GM12873 (cell line): ENCODE results near the gene C10orf67.

Experiments
- TF ChIP-seq, protein P1 (sequence below): IDR thresholded peaks from 2 replicates; pipeline ENCODE4 v1.5.1; 2012; ENCODE audit warnings: low read depth, mild to moderate bottlenecking, moderate library complexity, low read length, control low read depth; ENCODE audit not compliant: insufficient read depth; ENCODE audit errors: missing control alignments

C10orf67 gene

DNA sequence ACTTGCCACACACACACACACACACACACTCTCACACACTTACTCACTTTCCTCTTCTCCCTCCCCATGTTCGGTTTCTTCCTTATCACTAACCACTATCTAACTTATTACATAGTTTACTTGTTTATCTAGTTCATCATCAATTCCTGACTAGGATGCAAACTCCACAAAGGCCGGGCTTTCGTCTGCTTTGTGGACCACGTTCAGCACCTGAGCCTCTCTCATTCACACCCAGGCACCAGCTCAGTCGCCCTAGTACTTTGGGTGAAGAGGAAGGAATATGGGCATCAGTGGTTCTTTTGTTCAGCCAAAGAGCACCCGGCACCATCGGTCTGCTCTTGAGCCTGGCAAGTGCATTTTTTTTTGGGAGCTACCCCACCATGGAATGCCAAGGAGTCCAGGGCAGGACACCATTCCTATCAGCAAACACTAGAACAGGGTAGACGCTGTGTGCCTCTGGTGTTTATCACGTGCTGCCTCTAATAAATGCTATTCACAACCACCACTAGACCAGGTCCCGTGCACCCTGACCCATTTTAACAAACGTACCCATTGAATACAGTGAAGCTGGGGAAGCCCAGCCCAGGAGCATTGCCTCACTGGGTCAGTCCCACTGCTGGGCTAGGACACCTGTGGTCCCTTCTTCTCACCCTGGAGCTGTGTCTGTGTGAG lies 2.2 kb downstream of the C10orf67 start:
- TF ChIP-seq, protein P1, sequence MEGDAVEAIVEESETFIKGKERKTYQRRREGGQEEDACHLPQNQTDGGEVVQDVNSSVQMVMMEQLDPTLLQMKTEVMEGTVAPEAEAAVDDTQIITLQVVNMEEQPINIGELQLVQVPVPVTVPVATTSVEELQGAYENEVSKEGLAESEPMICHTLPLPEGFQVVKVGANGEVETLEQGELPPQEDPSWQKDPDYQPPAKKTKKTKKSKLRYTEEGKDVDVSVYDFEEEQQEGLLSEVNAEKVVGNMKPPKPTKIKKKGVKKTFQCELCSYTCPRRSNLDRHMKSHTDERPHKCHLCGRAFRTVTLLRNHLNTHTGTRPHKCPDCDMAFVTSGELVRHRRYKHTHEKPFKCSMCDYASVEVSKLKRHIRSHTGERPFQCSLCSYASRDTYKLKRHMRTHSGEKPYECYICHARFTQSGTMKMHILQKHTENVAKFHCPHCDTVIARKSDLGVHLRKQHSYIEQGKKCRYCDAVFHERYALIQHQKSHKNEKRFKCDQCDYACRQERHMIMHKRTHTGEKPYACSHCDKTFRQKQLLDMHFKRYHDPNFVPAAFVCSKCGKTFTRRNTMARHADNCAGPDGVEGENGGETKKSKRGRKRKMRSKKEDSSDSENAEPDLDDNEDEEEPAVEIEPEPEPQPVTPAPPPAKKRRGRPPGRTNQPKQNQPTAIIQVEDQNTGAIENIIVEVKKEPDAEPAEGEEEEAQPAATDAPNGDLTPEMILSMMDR, result no peak

DNA sequence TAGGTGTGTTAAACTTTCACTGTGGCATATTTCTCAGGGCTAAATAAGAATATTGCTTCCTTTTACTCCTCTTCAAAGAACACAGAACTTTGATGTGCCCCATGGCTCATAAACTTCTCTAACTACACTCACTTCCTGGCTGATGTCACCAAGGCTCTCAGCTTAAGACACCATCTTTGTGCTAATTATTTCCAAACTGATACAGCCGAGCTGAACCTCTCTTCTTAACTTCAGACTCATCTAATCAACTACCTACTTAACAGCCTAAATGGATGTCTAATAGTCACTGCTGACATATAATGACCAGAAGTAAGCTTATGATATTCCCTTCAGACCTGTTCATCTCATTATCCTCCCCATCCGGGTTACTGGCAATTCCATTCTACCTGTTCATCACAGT lies 3.6 kb downstream of the C10orf67 start:
- TF ChIP-seq, protein P1, result no peak

DNA sequence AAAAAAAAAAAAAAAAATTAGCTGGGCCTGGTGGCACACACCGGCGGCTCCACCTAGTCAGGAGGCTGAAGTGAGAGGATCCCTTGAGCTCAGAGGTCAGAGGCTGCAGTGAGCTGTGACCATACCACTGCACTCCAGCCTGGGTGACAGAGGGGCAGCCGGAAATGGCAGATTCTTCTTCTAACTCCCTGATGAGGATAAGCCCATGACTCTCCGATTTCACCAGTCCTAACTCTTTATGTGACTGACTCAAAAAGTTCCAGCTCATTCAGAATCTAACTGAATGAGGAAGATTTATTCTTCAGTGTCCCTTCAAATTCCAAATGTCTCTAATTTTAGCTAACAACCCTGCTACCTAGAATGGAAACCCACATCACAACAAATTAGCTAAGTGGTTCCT lies 4.2 kb downstream of the C10orf67 start:
- TF ChIP-seq, protein P1, result no peak

DNA sequence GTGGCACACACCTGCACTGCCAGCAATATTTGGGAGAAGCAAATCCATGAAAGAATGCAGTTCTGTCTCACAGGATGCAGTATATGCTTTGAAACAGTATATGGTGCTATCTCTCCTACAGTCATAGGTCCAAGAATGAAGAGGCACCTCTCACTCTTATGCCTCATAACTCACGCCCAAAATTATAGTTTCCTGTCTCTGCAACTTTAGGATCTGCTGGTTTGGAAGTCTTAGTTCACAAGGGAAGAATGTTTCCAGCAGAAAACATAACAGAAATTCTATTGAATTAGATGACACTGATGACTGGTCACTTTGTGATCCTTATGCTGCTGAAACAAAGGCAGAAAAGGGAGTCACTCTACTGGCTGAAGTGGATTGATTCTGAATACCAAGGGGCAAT lies 5.7 kb downstream of the C10orf67 start:
- TF ChIP-seq, protein P1, result no peak

DNA sequence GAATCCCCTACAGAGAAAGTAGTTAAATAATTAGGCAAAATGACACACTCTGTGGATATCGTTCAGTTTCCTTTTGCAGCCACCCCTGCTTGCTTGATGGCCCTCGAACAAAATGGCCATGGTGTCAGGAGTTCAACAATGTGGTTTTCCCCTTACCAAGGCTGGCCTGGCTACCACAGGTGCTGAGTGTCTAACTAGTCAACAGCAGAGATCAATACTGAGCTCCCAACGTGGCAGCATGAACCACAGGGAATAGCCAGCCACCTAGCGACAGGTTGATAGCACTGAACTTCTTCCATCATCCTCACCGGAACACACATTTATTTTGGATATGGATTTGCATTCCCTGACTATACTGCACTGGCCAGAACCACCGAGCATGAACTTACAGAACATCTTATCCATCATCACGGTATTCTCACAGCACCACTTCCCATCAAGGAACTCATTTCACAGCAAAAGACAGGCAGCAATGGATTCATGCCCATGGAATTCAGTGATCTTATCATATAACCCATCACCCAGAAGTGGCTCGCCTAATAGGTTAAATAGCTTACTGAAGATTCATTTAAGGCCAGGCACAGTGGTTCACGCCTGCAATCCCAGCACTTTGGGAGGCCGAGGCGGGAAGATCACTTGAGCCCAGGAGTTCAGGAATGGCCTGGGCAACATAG lies 6.3 kb downstream of the C10orf67 start:
- TF ChIP-seq, protein P1, result no peak

DNA sequence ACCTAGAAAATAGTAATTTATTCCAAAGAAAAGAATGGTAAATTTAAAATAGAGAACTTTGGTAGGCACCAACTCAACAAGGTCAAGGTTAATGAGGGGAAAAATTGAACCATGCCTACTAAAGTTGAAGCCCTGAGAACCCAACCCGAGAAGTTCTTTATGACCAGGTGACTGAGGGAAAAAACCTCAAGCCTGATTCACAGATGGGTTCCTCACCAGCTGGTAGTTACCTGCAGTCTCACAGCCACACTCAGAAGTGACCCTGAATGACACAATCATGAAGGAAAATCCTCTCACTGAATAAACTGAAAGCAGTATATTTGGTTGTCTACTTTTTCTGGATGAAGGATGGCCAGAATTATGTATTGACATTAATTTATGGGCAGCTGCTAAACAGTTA lies 7.0 kb downstream of the C10orf67 start:
- TF ChIP-seq, protein P1, result no peak

DNA sequence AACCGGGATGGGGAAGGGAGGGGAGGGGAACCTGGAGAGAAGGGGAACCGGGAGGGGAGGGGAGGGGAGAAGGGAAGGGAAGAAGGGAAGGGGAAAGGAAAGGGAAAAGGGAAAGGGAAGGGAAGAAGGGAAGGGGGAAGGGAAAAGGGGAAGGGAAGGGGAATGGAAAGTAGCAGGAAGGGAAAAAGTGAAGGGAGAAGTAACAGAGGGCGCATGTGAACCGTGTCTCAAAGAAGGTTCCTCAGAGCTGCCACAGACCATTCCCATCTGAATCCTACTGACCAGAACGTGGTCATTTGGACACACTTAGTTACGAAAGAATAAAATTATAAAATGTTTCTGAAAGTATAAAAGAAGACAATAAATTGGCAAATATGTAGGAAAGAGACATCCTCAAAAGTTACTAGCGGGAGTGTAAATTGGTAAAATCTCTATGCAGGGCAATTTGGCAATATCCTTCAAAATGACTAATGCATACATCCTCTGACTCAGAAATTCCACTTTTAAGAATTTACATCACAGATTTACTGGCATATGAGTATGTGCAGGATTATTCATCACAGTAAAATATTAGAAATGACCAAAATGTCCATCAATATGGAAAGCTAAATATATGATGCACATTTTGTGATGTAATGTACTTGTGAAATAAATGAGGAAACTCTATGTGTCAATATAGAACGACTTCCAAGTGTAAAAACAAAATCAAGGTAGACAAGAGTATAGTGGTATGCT lies 12.9 kb downstream of the C10orf67 start:
- TF ChIP-seq, protein P1, result no peak
